SU-DHL-6 (cell line): ENCODE measurements around the gene AKAP8L.

Experiments used
- H2AFZ ChIP-seq: fragments of 200-600 bp; sonication (generic); 2 replicates; pipeline ENCODE4 v1.6.1; 2014; ENCODE audit warnings: low read depth, mild to moderate bottlenecking, moderate library complexity, mixed read lengths, antibody characterized with exemption, low read length; ENCODE audit not compliant: severe bottlenecking
- H3F3A ChIP-seq: fragments of 200-600 bp; shearing (Covaris generic); 2 replicates; pipeline ENCODE4 v1.6.0; 2016; ENCODE audit warnings: antibody characterized with exemption, mild to moderate bottlenecking; ENCODE audit not compliant: insufficient read depth
- H3K27ac ChIP-seq: fragments of 200-600 bp; sonication (generic); 2 replicates; pipeline ENCODE4 v1.5.1; 2016; ENCODE audit warnings: low read depth, mild to moderate bottlenecking, low read length, moderate library complexity, mixed read lengths
- H3K27me3 ChIP-seq: fragments of 200-600 bp; sonication (generic), shearing (Covaris generic); 2 replicates; pipeline ENCODE4 v1.6.0; 2014; ENCODE audit warnings: mild to moderate bottlenecking, low read length
- H3K36me3 ChIP-seq: fragments of 200-600 bp; sonication (generic); 2 replicates; pipeline ENCODE4 v1.6.1; 2014; ENCODE audit warnings: mild to moderate bottlenecking, low read length, mixed read lengths
- H3K4me2 ChIP-seq: fragments of 300-600, 200-600 bp; shearing (Covaris generic), sonication (generic); 2 replicates; pipeline ENCODE4 v1.6.0; 2014; ENCODE audit warnings: low read length, low read depth, mild to moderate bottlenecking; ENCODE audit not compliant: poor library complexity, severe bottlenecking
- H3K4me3 ChIP-seq: fragments of 200-600 bp; sonication (generic); 2 replicates; pipeline ENCODE4 v1.5.1; 2014; ENCODE audit warnings: antibody characterized with exemption, low read length, mild to moderate bottlenecking, mixed read lengths; ENCODE audit not compliant: insufficient read depth, poor library complexity, severe bottlenecking
- H3K79me2 ChIP-seq: fragments of 200-600 bp; sonication (generic); 2 replicates; pipeline ENCODE4 v1.6.1; 2014; ENCODE audit warnings: mild to moderate bottlenecking, low read length, moderate library complexity; ENCODE audit not compliant: insufficient read depth
- H3K9ac ChIP-seq: fragments of 200-600 bp; sonication (generic); 2 replicates; pipeline ENCODE4 v1.7.0; 2014; ENCODE audit warnings: mild to moderate bottlenecking, low read length
- H3K9me2 ChIP-seq: fragments of 200-600 bp; sonication (generic); replicated peaks from 2 replicates; pipeline ENCODE4 v1.6.1; 2014; ENCODE audit warnings: low read length; ENCODE audit not compliant: insufficient read depth
- H3K9me3 ChIP-seq: fragments of 200-600 bp; sonication (generic); 2 replicates; pipeline ENCODE4 v1.6.1; 2014; ENCODE audit warnings: low read length, mixed read lengths; ENCODE audit not compliant: insufficient read depth
- H4K20me1 ChIP-seq: fragments of 200-600 bp; sonication (generic); 2 replicates; pipeline ENCODE4 v1.6.1; 2014; ENCODE audit warnings: low read depth, mild to moderate bottlenecking, antibody characterized with exemption, low read length, moderate library complexity, mixed read lengths
- CTCF ChIP-seq: fragments of 200-600 bp; sonication (generic); IDR thresholded peaks from one replicate; pipeline ENCODE4 v1.5.1; 2017; ENCODE audit warnings: antibody characterized with exemption, mild to moderate bottlenecking, low read length, moderate library complexity; ENCODE audit not compliant: insufficient read depth, poor library complexity, severe bottlenecking
- EZH2phosphoT487 ChIP-seq: fragments of 200-600 bp; sonication (generic), shearing (Covaris generic); conservative IDR thresholded peaks from 2 replicates; pipeline ENCODE4 v1.6.1; 2018; ENCODE audit warnings: mild to moderate bottlenecking, antibody characterized with exemption, low read length, moderate library complexity, mixed read lengths

Gene AKAP8L

GRCh38 chr19:15452111-15453047, 33.6 kb upstream of the AKAP8L start:
- Histone ChIP-seq H2AFZ (no peak overlapping the region), H3K27ac (no peak overlapping the region)
- TF ChIP-seq EZH2phosphoT487 (no peak), CTCF (no peak)

GRCh38 chr19:15450528-15450890, 31.7 kb upstream of the AKAP8L start:
- Histone ChIP-seq H3F3A (peaks cover 8% of the 10 kb centered on the region; the same call in 1 of the 2 replicates), H3K27me3 (no peaks in the 10 kb centered on the region), H3K4me3 (no peak overlapping the region), H4K20me1 (no peaks in the 10 kb centered on the region), H3K9ac (no peak overlapping the region), H3K9me3 (no peaks in the 10 kb centered on the region), H3K36me3 (no peaks in the 10 kb centered on the region), H3K9me2 (no peaks in the 10 kb centered on the region), H2AFZ (no peak overlapping the region), H3K27ac (no peak overlapping the region), H3K4me2 (no peak overlapping the region), H3K79me2 (no peaks in the 10 kb centered on the region)
- TF ChIP-seq CTCF, result no peak
- TF ChIP-seq EZH2phosphoT487, result no peak

More at GRCh38 chr19:15452111-15453047, 33.6 kb upstream of the AKAP8L start:
- no peaks in the 10 kb centered on the region for H3K36me3 ChIP-seq
- no peak overlapping the region for H3K4me2 ChIP-seq
- H3K9ac ChIP-seq, result no peak overlapping the region
- H3K9me3 ChIP-seq, result no peaks in the 10 kb centered on the region
- H3F3A ChIP-seq, result peaks cover 8% of the 10 kb centered on the region; the same call in 1 of the 2 replicates
- no peaks in the 10 kb centered on the region for H3K27me3 ChIP-seq
- H4K20me1 ChIP-seq, result no peaks in the 10 kb centered on the region
- H3K9me2 ChIP-seq, result no peaks in the 10 kb centered on the region
- H3K79me2 ChIP-seq, result no peaks in the 10 kb centered on the region
- no peak overlapping the region for H3K4me3 ChIP-seq

GRCh38 chr19:15449620-15450527, 31.1 kb upstream of the AKAP8L start, which contains the start of gene WIZ:
Gene WIZ (minus strand): TSS chr19:15449956. CDS start chr19:15448307, 1,649 bp downstream.
- H3K9ac ChIP-seq, result no peak within 1 kb of the TSS

More at GRCh38 chr19:15449620-15450527, 31.1 kb upstream of the AKAP8L start, which contains the start of gene WIZ:
- Histone ChIP-seq H4K20me1 (no peaks in the 10 kb centered on the region), H3K36me3 (no peaks in the 10 kb centered on the region), H3K4me2 (peak within 1 kb of the TSS; percentile 33), H2AFZ (no peak within 1 kb of the TSS), H3K9me3 (no peaks in the 10 kb centered on the region), H3K4me3 (no peak within 1 kb of the TSS), H3K9me2 (no peaks in the 10 kb centered on the region), H3K79me2 (no peaks in the 10 kb centered on the region), H3K27ac (no peak within 1 kb of the TSS), H3K27me3 (no peaks in the 10 kb centered on the region), H3F3A (peaks cover 8% of the 10 kb centered on the region; the same call in 1 of the 2 replicates)
- TF ChIP-seq CTCF, result no peak
- TF ChIP-seq EZH2phosphoT487, result no peak
